ENCODE measurements around the gene CNN3. TPM values are rescaled to one million over a fixed set of nuclear protein-coding genes. Genes with fewer than 3 reads are reported as not detected.

The CNN3 gene
- total and polyA plus RNA-seq, 2 of the 4 experiments (the other 2 are of a cell fraction), result 249 to 552 TPM

- Histone ChIP-seq H2BK120ac (ENCODE audit: low read depth, low read length) (peak overlapping the region; percentile 90), H3K23ac (ENCODE audit: low read depth, low read length) (no peak overlapping the region), H3K27me3 (ENCODE audit: control insufficient read depth, insufficient read depth, low read length) (no peaks in the 10 kb centered on the region), H3K36me3 (ENCODE audit: control insufficient read depth, insufficient read depth, low read length) (no peaks in the 10 kb centered on the region), H2AFZ (replicated peaks; ENCODE audit: low read length, poor library complexity) (peak overlapping the region; percentile 34), H3K18ac (ENCODE audit: low read depth, low read length) (peak overlapping the region; percentile 68), H2BK20ac (ENCODE audit: low read depth, low read length) (peak overlapping the region; percentile 87; the same call in 1 of the 2 replicates), H2BK5ac (ENCODE audit: low read depth, low read length, poor library complexity, severe bottlenecking) (peak overlapping the region; percentile 75), H2BK15ac (ENCODE audit: low read depth, low read length) (peak overlapping the region; percentile 75; the same call in 2 of the 3 replicates), H4K5ac (ENCODE audit: low read depth, low read length) (peak overlapping the region; percentile 83), H3K9me3 (ENCODE audit: control insufficient read depth, insufficient read depth, low read length) (no peaks in the 10 kb centered on the region), H2AK9ac (replicated peaks; ENCODE audit: low read depth, low read length, poor library complexity) (no peak overlapping the region), H4K91ac (ENCODE audit: insufficient read depth, low read depth, low read length) (peak overlapping the region; percentile 77), H4K20me1 (ENCODE audit: insufficient read depth, low read length) (no peaks in the 10 kb centered on the region), H3K4me3 (ENCODE audit: insufficient read depth, low read depth, low read length) (no peak overlapping the region), H2AK5ac (ENCODE audit: low read depth, low read length) (peak overlapping the region; percentile 89), H3K79me1 (ENCODE audit: low read depth in 1 of 2, low read length in 2 of 2) (no peaks in the 10 kb centered on the region; a peak in 1 of 4 replicates), H3K9me1 (ENCODE audit: insufficient read depth, low read length) (0 out of 2 replicates have a peak, but pooled peaks cover 2% of the 10 kb centered on the region), H3K27ac (ENCODE audit: insufficient read depth, low read length) (peak overlapping the region; percentile 59), H3K14ac (replicated peaks; ENCODE audit: low read depth, low read length) (peak overlapping the region; percentile 74; the same call in 1 of the 2 replicates), H4K8ac (ENCODE audit: low read depth in 2 of 2, low read length in 2 of 2) (peak overlapping the region in 1 of 2 experiments; percentile 70; a peak in 2 of 4 replicates), H3K9ac (ENCODE audit: low read depth, low read length) (no peak overlapping the region), H3K4me2 (ENCODE audit: low read depth, low read length) (no peak overlapping the region), H3K56ac (ENCODE audit: extremely low read depth, insufficient read depth, low read length) (no peak overlapping the region), H3K4ac (ENCODE audit: low read depth, low read length) (peak overlapping the region; percentile 93), H3K4me1 (ENCODE audit: control insufficient read depth, insufficient read depth, low read length) (peaks cover 14% of the 10 kb centered on the region)
- 90% methylated on average over 4 of the region's 8 CpGs; no CpG with 5 or more reads in 1 of the 2 experiments for WGBS, 2 experiments (ENCODE audit: extremely low coverage in 2 of 2, insufficient read length in 1 of 2)
- POLR2A ChIA-PET (ENCODE audit: unreplicated experiment), result no interaction called here
- ATAC-seq (ENCODE audit: low read depth) (no peak), DNase-seq (no peak)
- TF ChIP-seq ELK1 (IDR thresholded peaks at IDR 0.05; ENCODE audit: borderline replicate concordance, low read depth, low read length), result no peak
- no peak for TF ChIP-seq RCOR1 (IDR thresholded peaks at IDR 0.05; ENCODE audit: insufficient replicate concordance, low read length)
- TF ChIP-seq CEBPB (IDR thresholded peaks at IDR 0.05; ENCODE audit: low read depth, low read length), result no peak
- TF ChIP-seq CTCF (conservative IDR thresholded peaks at IDR 0.05; ENCODE audit: low read depth, low read length), result no peak
- no peak for TF ChIP-seq MXI1 (IDR thresholded peaks at IDR 0.05; ENCODE audit: borderline replicate concordance, low read depth, low read length)
- no peak for TF ChIP-seq RFX5 (IDR thresholded peaks at IDR 0.05; ENCODE audit: low read depth, low read length)
- no peak for TF ChIP-seq BHLHE40 (IDR thresholded peaks at IDR 0.05; ENCODE audit: low read depth, low read length)
- TF ChIP-seq FOS (IDR thresholded peaks at IDR 0.05; ENCODE audit: low read depth, low read length), result no peak
- no peak for TF ChIP-seq MAFK (IDR thresholded peaks at IDR 0.05; ENCODE audit: low read depth, low read length)
- TF ChIP-seq SMC3 (IDR thresholded peaks at IDR 0.05; ENCODE audit: low read depth, low read length), result no peak
- TF ChIP-seq RAD21 (IDR thresholded peaks at IDR 0.05; ENCODE audit: low read length), result no peak
- intact Hi-C loops (cut with micrococcal nuclease) (loop anchor here (5.0 kb wide), 1 partner anchor 39 kb away; no protein-coding TSS in a partner anchor), dilution Hi-C loops (cut with HindIII; ENCODE audit: low sequenced_read_pairs, unreplicated experiment) (no loop called here), in situ Hi-C loops (cut with MboI; ENCODE audit: low sequenced_read_pairs) (no loop called here)
- BruUV-seq (replicated peaks), result no TSS peak
- CTCF ChIA-PET, result interaction anchor here (0.9 kb wide), 1 partner anchor 68 kb away, joined by 4 read pairs; no protein-coding TSS in a partner anchor
These were observed 46.5 kb upstream of the CNN3 start for GRCh38 chr1:94973309-94973922.

Data from IMR-90 (cell line).